ENCODE measurements around the gene NAV2.

GRCh38 chr11:19887842-19888241 is 175.2 kb downstream of the NAV2 start:
- TF ChIP-seq, protein P1, sequence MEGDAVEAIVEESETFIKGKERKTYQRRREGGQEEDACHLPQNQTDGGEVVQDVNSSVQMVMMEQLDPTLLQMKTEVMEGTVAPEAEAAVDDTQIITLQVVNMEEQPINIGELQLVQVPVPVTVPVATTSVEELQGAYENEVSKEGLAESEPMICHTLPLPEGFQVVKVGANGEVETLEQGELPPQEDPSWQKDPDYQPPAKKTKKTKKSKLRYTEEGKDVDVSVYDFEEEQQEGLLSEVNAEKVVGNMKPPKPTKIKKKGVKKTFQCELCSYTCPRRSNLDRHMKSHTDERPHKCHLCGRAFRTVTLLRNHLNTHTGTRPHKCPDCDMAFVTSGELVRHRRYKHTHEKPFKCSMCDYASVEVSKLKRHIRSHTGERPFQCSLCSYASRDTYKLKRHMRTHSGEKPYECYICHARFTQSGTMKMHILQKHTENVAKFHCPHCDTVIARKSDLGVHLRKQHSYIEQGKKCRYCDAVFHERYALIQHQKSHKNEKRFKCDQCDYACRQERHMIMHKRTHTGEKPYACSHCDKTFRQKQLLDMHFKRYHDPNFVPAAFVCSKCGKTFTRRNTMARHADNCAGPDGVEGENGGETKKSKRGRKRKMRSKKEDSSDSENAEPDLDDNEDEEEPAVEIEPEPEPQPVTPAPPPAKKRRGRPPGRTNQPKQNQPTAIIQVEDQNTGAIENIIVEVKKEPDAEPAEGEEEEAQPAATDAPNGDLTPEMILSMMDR (IDR thresholded peaks at IDR 0.05; ENCODE audit: poor library complexity, severe bottlenecking), result no peak
- TF ChIP-seq EZH2 (IDR thresholded peaks at IDR 0.05; ENCODE audit: borderline replicate concordance, insufficient read depth, low read length, poor library complexity, severe bottlenecking) (no peak), TAF1 (IDR thresholded peaks at IDR 0.05; ENCODE audit: low read depth) (no peak), POLR2AphosphoS5 (IDR thresholded peaks at IDR 0.05) (no peak), EP300 (conservative IDR thresholded peaks at IDR 0.05; ENCODE audit: poor library complexity, severe bottlenecking) (no peak), SMC3 (conservative IDR thresholded peaks at IDR 0.05; ENCODE audit: poor library complexity) (no peak), MXI1 (conservative IDR thresholded peaks at IDR 0.05; ENCODE audit: poor library complexity, severe bottlenecking) (no peak), RAD21 (conservative IDR thresholded peaks at IDR 0.05) (no peak)

All from neural cell (in vitro differentiated cells).